GM23248 (cell line): ENCODE results near the gene ZNF668.

Experiments used
- EZH2 ChIP-seq: fragments of 200-600 bp; sonication (generic); IDR thresholded peaks from 2 replicates; pipeline ENCODE4 v1.6.1; 2018; ENCODE audit warnings: antibody characterized with exemption, mild to moderate bottlenecking; ENCODE audit not compliant: insufficient read depth, poor library complexity, severe bottlenecking
- EZH2phosphoT487 ChIP-seq: fragments of 200-600 bp; sonication (generic); IDR thresholded peaks from 2 replicates; pipeline ENCODE4 v1.6.1; 2018; ENCODE audit warnings: antibody characterized with exemption, moderate library complexity, mild to moderate bottlenecking, low read depth; ENCODE audit not compliant: insufficient read depth

- no peak for TF ChIP-seq EZH2
- TF ChIP-seq EZH2phosphoT487 = no peak
Observed at GRCh38 chr16:31084584-31085302, 10.7 kb upstream of the ZNF668 start.
